HCT116 (cell line): ENCODE measurements around the gene FAM13C.

Source experiments
- CEBPB ChIP-seq: IDR thresholded peaks from 2 replicates; pipeline ENCODE4 v1.6.1; 2012; ENCODE audit warnings: low read depth
- EZH2phosphoT487 ChIP-seq: fragments of 200-600 bp; IDR thresholded peaks from 2 replicates; pipeline ENCODE4 v1.6.1; 2018; ENCODE audit warnings: antibody characterized with exemption, borderline replicate concordance
- POLR2AphosphoS5 ChIP-seq: IDR thresholded peaks from 2 replicates; pipeline ENCODE4 v1.6.1; 2011; ENCODE audit warnings: mild to moderate bottlenecking, low read depth, low read length, moderate library complexity
- SRF ChIP-seq: IDR thresholded peaks from 2 replicates; pipeline ENCODE4 v1.6.1; 2012; ENCODE audit warnings: low read depth
- TF ChIP-seq, protein P1 (sequence below), 3 experiments: fragments of 200-600 bp in 1 of 3; sonication (generic) in 1 of 3; IDR thresholded peaks in 2 of 3; conservative IDR thresholded peaks in 1 of 3; 2 replicates each; pipeline ENCODE4 v1.5.1; 2012 to 2017; ENCODE audit warnings: low read depth in 2 of 3, low read length in 2 of 3, antibody characterized with exemption in 1 of 3, borderline replicate concordance in 1 of 3, control low read depth in 1 of 3, mild to moderate bottlenecking in 1 of 3, mixed read lengths in 1 of 3, mixed run types in 1 of 3, moderate library complexity in 1 of 3; ENCODE audit not compliant: insufficient read depth in 1 of 3
- TF ChIP-seq, protein P2 (sequence below): IDR thresholded peaks from 2 replicates; pipeline ENCODE4 v1.6.1; 2011; ENCODE audit warnings: mild to moderate bottlenecking, low read length, moderate library complexity; ENCODE audit not compliant: insufficient replicate concordance; ENCODE audit errors: extremely low read depth
- TF ChIP-seq, protein P3 (sequence below): IDR thresholded peaks from 2 replicates; pipeline ENCODE4 v1.6.1; 2012; ENCODE audit warnings: low read depth

DNA sequence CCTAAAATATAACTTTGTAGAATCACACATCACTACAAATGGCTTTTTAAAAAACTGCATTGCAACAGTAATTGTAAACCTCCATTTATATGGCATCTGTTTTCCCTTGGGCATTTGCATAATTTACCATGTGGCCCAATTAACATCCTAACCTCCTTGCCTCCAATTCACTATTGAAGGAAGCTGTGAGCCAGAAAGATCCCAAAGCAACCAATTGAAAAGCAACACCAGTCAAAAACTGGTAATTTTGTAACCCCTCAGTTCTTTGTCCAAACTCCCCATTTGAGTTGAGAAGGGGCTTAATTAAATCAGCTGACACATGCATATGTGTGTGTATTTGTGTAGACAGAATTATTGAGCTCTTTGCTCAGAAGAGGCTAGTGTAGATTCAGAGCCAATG, 90.3 kb downstream of the FAM13C start:
- TF ChIP-seq, protein P1, sequence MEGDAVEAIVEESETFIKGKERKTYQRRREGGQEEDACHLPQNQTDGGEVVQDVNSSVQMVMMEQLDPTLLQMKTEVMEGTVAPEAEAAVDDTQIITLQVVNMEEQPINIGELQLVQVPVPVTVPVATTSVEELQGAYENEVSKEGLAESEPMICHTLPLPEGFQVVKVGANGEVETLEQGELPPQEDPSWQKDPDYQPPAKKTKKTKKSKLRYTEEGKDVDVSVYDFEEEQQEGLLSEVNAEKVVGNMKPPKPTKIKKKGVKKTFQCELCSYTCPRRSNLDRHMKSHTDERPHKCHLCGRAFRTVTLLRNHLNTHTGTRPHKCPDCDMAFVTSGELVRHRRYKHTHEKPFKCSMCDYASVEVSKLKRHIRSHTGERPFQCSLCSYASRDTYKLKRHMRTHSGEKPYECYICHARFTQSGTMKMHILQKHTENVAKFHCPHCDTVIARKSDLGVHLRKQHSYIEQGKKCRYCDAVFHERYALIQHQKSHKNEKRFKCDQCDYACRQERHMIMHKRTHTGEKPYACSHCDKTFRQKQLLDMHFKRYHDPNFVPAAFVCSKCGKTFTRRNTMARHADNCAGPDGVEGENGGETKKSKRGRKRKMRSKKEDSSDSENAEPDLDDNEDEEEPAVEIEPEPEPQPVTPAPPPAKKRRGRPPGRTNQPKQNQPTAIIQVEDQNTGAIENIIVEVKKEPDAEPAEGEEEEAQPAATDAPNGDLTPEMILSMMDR (IDR thresholded peaks at IDR 0.05 in 2 of 3, conservative IDR thresholded peaks at IDR 0.05 in 1 of 3; ENCODE audit: borderline replicate concordance in 1 of 3, insufficient read depth in 1 of 3, low read depth in 2 of 3, low read length in 2 of 3), result no peak
- no peak for TF ChIP-seq SRF
- TF ChIP-seq, protein P2, sequence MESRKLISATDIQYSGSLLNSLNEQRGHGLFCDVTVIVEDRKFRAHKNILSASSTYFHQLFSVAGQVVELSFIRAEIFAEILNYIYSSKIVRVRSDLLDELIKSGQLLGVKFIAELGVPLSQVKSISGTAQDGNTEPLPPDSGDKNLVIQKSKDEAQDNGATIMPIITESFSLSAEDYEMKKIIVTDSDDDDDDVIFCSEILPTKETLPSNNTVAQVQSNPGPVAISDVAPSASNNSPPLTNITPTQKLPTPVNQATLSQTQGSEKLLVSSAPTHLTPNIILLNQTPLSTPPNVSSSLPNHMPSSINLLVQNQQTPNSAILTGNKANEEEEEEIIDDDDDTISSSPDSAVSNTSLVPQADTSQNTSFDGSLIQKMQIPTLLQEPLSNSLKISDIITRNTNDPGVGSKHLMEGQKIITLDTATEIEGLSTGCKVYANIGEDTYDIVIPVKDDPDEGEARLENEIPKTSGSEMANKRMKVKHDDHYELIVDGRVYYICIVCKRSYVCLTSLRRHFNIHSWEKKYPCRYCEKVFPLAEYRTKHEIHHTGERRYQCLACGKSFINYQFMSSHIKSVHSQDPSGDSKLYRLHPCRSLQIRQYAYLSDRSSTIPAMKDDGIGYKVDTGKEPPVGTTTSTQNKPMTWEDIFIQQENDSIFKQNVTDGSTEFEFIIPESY, result no peak
- TF ChIP-seq POLR2AphosphoS5, result no peak
- TF ChIP-seq, protein P3, sequence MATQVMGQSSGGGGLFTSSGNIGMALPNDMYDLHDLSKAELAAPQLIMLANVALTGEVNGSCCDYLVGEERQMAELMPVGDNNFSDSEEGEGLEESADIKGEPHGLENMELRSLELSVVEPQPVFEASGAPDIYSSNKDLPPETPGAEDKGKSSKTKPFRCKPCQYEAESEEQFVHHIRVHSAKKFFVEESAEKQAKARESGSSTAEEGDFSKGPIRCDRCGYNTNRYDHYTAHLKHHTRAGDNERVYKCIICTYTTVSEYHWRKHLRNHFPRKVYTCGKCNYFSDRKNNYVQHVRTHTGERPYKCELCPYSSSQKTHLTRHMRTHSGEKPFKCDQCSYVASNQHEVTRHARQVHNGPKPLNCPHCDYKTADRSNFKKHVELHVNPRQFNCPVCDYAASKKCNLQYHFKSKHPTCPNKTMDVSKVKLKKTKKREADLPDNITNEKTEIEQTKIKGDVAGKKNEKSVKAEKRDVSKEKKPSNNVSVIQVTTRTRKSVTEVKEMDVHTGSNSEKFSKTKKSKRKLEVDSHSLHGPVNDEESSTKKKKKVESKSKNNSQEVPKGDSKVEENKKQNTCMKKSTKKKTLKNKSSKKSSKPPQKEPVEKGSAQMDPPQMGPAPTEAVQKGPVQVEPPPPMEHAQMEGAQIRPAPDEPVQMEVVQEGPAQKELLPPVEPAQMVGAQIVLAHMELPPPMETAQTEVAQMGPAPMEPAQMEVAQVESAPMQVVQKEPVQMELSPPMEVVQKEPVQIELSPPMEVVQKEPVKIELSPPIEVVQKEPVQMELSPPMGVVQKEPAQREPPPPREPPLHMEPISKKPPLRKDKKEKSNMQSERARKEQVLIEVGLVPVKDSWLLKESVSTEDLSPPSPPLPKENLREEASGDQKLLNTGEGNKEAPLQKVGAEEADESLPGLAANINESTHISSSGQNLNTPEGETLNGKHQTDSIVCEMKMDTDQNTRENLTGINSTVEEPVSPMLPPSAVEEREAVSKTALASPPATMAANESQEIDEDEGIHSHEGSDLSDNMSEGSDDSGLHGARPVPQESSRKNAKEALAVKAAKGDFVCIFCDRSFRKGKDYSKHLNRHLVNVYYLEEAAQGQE, result no peak
- TF ChIP-seq CEBPB, result no peak
- TF ChIP-seq EZH2phosphoT487, result no peak
